Right atrium auricular region (tissue), 2 donors: ENCODE results near the gene SRGAP3. TPM values are rescaled to one million over a fixed set of nuclear protein-coding genes. Genes with fewer than 3 reads are reported as not detected.

Experiments used
- DNase-seq: peaks from one replicate; pipeline ENCODE4 v3.0.0-alpha.2; 2019; ENCODE audit warnings: low spot score
- H3K27ac ChIP-seq, 2 donors: fragments of 200-600 bp; sonication (generic); 1 replicate in 1 of 2; 2 replicates in 1 of 2; pipeline ENCODE4 v1.5.1; 2016 to 2019
- H3K27me3 ChIP-seq, 2 donors: fragments of 200-600 bp; sonication (generic); one replicate each; pipeline versions ENCODE4 v1.5.1 to v1.6.0; 2017 to 2019
- H3K36me3 ChIP-seq: fragments of 200-600 bp; sonication (generic); one replicate; pipeline ENCODE4 v1.5.1; 2016
- H3K4me1 ChIP-seq, 2 donors: fragments of 200-600 bp; sonication (generic); one replicate each; pipeline versions ENCODE4 v1.5.1 to v1.6.0; 2017 to 2019
- H3K4me3 ChIP-seq, 2 donors: fragments of 200-600 bp; sonication (generic); 1 replicate in 1 of 2; 2 replicates in 1 of 2; pipeline ENCODE4 v1.5.1; 2017 to 2019; ENCODE audit warnings: mild to moderate bottlenecking in 1 of 2, moderate library complexity in 1 of 2
- H3K9me3 ChIP-seq, 2 donors: fragments of 200-600 bp; sonication (generic); one replicate each; pipeline ENCODE4 v1.5.1; 2019
- CTCF ChIP-seq, 2 donors: fragments of 200-600 bp; sonication (generic); IDR thresholded peaks; one replicate each; pipeline ENCODE4 v1.5.1; 2019; ENCODE audit warnings: antibody characterized with exemption in 2 of 2
- total RNA-seq, 2 donors: library from RNA; depleted of rRNA; stranded (reverse); fragments of >200 nt; gene quantifications; one replicate each; pipeline ENCODE4 v1.1.0, GENCODE V29; 2016

The SRGAP3 gene
- total RNA-seq, 2 donors from 2014 or later: 4.0 to 5.0 TPM

- Histone ChIP-seq H3K4me3 (no peak overlapping the region), H3K27ac (no peak overlapping the region), H3K4me1 (no peaks in the 10 kb centered on the region), H3K27me3 (no peaks in the 10 kb centered on the region), H3K9me3 (no peaks in the 10 kb centered on the region), H3K36me3 (no peaks in the 10 kb centered on the region)
- TF ChIP-seq CTCF (IDR thresholded peaks at IDR 0.05): no peak
- no peak for DNase-seq
These were observed 141.7 kb downstream of the SRGAP3 start for GRCh38 chr3:9107738-9108137.

DNA sequence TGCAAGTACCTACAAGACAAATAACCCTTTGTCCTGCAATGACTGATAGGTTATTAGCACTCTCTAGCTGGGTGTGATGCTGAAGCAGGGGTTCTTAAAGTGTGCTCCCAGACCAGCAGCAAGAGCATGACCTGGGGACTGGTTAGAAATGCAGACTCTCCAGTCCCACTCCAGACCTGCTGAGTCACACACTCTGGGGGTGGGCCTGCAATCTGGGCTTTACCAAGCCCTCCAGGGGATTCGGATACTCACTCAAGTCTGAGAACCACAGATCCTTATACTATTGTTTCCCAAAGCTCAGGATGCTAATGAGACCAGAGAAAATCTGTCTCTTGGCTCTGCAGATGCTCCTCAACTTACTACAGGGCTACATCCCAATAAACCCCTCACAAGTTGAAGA is 144.0 kb downstream of the SRGAP3 start:
- Histone ChIP-seq H3K36me3 (no peaks in the 10 kb centered on the region), H3K4me3 (no peak overlapping the region), H3K4me1 (no peaks in the 10 kb centered on the region), H3K27me3 (no peaks in the 10 kb centered on the region), H3K27ac (no peak overlapping the region), H3K9me3 (no peaks in the 10 kb centered on the region)
- no peak for DNase-seq
- TF ChIP-seq CTCF (IDR thresholded peaks at IDR 0.05): no peak

DNA sequence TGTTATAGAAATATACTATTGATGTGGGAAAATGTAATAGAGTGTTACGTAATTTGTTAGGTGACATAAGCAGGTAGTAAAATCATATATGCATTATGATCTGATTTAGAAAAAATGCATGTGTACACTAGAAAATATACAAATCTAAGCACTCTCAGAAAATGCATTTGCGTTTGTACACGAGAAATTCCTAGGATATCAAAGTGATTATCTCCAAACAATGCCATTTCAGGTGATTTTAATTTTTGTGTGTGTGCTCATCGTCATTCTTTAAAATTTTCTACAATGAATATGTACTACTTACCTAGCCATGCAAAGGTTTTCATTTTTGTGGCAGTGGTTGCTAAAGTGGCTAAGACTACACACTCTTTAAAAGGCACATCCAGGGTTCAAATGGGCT is 145.3 kb downstream of the SRGAP3 start:
- DNase-seq: no peak
- Histone ChIP-seq H3K36me3 (no peaks in the 10 kb centered on the region), H3K4me1 (no peaks in the 10 kb centered on the region), H3K4me3 (no peak overlapping the region), H3K27ac (no peak overlapping the region), H3K27me3 (no peaks in the 10 kb centered on the region), H3K9me3 (no peaks in the 10 kb centered on the region)
- no peak for TF ChIP-seq CTCF (IDR thresholded peaks at IDR 0.05)

DNA sequence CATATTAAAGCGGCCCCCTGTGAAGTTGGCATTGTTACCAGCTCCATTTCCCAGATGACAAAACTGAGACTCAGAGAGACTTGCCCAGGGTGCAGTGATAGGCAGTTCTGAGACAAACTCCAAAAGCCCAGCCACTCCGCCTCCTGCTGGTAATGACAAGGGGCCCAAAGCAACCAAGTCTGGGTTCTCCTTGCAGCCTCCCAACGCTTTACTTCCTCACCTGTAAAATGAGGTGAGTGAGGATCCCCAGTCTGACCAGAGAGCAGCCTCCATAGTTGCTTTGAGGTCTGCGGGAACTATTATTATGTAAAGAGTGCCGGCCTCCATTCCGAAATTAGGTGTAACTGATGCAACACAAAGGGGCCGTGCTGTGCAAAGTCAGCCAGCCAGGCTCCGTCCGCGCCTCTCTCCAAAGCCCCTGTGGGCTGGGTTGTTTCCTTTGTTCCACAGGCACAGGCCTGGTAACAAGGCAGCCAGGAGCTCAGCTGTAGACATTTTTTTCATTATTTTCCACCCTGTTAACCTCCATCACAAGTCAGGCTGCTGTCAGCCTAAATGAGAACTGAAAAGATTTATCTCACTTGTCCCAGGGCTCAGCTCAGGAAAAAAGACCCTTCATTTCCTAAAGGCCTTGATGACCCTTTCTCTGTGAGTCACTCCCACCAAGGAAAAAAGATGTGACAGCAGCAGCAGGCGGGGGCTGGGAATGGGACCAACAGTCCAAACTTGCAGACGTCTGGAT is 147.0 kb downstream of the SRGAP3 start:
- DNase-seq: no peak
- H3K27me3 ChIP-seq: no peaks in the 10 kb centered on the region
- no peaks in the 10 kb centered on the region for H3K4me1 ChIP-seq
- no peak for TF ChIP-seq CTCF (IDR thresholded peaks at IDR 0.05)
- H3K4me3 ChIP-seq: no peak overlapping the region
- H3K9me3 ChIP-seq: no peaks in the 10 kb centered on the region
- no peaks in the 10 kb centered on the region for H3K36me3 ChIP-seq
- H3K27ac ChIP-seq: no peak overlapping the region

- no peak overlapping the region for H3K27ac ChIP-seq
- H3K4me1 ChIP-seq: no peaks in the 10 kb centered on the region
- DNase-seq: no peak
- no peaks in the 10 kb centered on the region for H3K27me3 ChIP-seq
- H3K9me3 ChIP-seq: no peaks in the 10 kb centered on the region
- no peak for TF ChIP-seq CTCF (IDR thresholded peaks at IDR 0.05)
- no peaks in the 10 kb centered on the region for H3K36me3 ChIP-seq
- no peak overlapping the region for H3K4me3 ChIP-seq
These were observed 148.2 kb downstream of the SRGAP3 start for GRCh38 chr3:9101286-9101685.

DNA sequence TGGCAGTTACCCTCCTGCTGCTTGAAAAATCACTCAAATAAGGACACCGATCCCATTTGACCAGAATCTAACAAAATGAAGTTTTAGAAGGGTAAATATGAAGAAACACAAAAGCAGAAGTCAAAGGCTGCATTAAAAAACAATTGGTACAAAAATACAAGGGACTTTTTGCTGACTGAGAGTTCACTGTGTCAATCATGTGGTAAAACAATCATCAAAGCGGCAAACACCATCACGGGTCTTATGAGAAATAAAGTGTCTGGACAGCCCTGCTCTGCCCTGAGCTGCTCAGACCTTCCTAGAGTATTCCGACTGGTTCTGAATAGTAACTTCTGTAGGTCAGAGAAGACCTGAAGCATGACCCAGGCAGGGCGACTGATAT is 148.9 kb downstream of the SRGAP3 start:
- Histone ChIP-seq H3K4me3 (no peak overlapping the region), H3K27ac (no peak overlapping the region), H3K9me3 (no peaks in the 10 kb centered on the region), H3K4me1 (no peaks in the 10 kb centered on the region), H3K36me3 (no peaks in the 10 kb centered on the region), H3K27me3 (no peaks in the 10 kb centered on the region)
- no peak for TF ChIP-seq CTCF (IDR thresholded peaks at IDR 0.05)
- DNase-seq: no peak
